Measurements from ENCODE around the gene SLC5A2.
A peak's percentile ranks its signal among the peaks of the same experiment; 100 is the strongest.

SLC5A2 gene

GRCh38 chr16:31470615-31471014 is 12.3 kb upstream of the SLC5A2 start:
- Mint-ChIP-seq H3K27me3 (ENCODE audit: low read depth) (peaks cover 26% of the 10 kb centered on the region), H3K4me1 (peaks cover 20% of the 10 kb centered on the region), H3K27ac (peak overlapping the region in 2 of 3 experiments; percentile 93 to 96), H3K4me3 (peak overlapping the region; percentile 59 to 91 (median 90)), H3K36me3 (ENCODE audit: low read depth) (peaks cover 29% of the 10 kb centered on the region), H3K9me3 (no peaks in the 10 kb centered on the region)
- TF ChIP-seq, protein P1, sequence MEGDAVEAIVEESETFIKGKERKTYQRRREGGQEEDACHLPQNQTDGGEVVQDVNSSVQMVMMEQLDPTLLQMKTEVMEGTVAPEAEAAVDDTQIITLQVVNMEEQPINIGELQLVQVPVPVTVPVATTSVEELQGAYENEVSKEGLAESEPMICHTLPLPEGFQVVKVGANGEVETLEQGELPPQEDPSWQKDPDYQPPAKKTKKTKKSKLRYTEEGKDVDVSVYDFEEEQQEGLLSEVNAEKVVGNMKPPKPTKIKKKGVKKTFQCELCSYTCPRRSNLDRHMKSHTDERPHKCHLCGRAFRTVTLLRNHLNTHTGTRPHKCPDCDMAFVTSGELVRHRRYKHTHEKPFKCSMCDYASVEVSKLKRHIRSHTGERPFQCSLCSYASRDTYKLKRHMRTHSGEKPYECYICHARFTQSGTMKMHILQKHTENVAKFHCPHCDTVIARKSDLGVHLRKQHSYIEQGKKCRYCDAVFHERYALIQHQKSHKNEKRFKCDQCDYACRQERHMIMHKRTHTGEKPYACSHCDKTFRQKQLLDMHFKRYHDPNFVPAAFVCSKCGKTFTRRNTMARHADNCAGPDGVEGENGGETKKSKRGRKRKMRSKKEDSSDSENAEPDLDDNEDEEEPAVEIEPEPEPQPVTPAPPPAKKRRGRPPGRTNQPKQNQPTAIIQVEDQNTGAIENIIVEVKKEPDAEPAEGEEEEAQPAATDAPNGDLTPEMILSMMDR (IDR thresholded peaks at IDR 0.05; ENCODE audit: unreplicated experiment in 3 of 3) = no peak

DNA sequence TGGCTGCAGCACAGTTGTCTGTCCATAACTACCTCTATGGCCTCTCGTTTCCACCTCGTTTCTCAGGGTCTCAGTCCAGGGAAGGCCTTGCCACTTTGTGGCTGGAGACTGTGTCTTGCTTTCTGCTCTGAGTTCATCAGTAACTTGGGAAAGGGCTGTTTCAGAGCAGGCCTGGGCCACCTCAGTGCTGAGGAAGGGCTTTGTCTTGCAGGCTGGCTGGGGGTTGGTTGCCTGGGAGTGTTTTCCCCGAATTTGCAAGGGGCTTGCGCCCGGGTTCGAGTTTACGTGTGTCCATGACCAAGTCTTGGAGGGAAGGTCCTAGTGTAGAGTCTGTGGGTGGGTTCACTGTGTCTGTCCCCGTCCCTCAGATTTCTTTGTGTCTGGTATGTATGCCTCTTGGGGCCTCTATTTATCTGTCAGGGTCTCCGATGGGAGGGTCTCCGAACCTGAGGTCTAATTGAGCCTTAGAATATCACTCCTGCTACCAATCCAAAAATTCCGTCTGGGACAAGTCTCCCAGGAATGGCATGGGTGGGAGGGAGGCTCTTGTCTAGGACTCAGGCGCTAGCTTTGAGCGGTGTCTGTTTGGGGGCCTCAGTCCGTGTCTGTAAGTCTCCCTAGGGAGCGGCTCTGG is 11.6 kb upstream of the SLC5A2 start:
- TF ChIP-seq, protein P1 (IDR thresholded peaks at IDR 0.05; ENCODE audit: unreplicated experiment in 3 of 3) = no peak
- peaks cover 22% of the 10 kb centered on the region for H3K4me1 Mint-ChIP-seq
- peaks cover 34% of the 10 kb centered on the region for H3K27me3 Mint-ChIP-seq (ENCODE audit: low read depth)
- H3K4me3 Mint-ChIP-seq = peak overlapping the region; percentile 90 to 92 (median 91)
- peaks cover 29% of the 10 kb centered on the region for H3K36me3 Mint-ChIP-seq (ENCODE audit: low read depth)
- H3K27ac Mint-ChIP-seq = peak overlapping the region; percentile 89 to 96 (median 93)
- H3K9me3 Mint-ChIP-seq = no peaks in the 10 kb centered on the region

DNA sequence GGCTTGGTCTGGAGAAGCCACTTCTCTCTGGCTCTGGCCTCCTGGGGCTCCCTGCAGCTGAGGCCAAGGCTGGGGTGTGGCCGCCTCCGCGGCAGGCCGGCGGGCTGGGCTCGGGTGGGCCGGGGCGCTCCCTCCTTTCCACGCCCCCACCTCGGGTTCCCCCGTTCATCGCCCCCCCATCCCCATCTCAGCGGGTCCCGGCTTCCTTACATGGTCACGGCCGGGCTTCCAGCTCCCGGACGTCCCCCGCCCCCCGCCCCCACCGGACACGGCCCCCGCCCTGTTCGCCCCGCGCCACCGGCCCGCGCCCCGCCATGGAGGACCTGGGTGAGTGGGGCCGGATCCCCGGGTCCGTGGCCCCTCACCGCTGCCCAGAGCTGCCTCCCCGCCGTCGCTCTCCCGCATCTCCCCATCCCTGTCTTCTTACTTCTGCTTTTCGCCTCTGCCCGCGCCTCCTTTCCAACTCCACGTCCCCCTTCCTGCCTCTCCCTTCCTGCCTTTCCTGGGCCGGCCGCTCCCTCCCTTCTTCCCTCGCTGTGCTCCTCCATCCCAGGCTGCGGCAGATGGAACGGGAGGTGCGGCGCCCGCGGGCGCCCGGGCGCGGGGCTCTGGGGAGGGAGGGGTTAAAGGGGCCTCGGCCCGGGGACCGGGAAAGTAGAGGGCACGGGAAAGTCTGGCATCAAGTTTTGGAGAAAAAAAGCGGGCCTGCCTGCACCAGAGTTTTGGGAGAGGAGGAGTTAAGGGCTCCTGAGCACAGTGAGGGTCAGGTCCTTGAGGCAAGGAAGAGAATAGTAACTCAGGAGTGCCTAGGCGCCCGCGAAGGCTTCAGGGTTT is 10.8 kb upstream of the SLC5A2 start, which contains the start of gene TGFB1I1:
TGFB1I1 (plus strand) TSS at position 278 of the 834 bp plus-strand sequence; CDS start at position 315, 37 bp downstream.
- H3K27me3 Mint-ChIP-seq (ENCODE audit: low read depth) = peaks cover 36% of the 10 kb centered on the region
- H3K9me3 Mint-ChIP-seq = no peaks in the 10 kb centered on the region
- peak within 1 kb of the TSS; percentile 91 to 92 (median 92) for H3K4me3 Mint-ChIP-seq
- H3K4me1 Mint-ChIP-seq = peaks cover 23% of the 10 kb centered on the region
- H3K36me3 Mint-ChIP-seq (ENCODE audit: low read depth) = peaks cover 24% of the 10 kb centered on the region
- TF ChIP-seq, protein P1 (IDR thresholded peaks at IDR 0.05; ENCODE audit: unreplicated experiment in 3 of 3) = no peak
- peak within 1 kb of the TSS; percentile 89 to 96 (median 95) for H3K27ac Mint-ChIP-seq

- peaks cover 24% of the 10 kb centered on the region for H3K4me1 Mint-ChIP-seq
- no peaks in the 10 kb centered on the region for H3K9me3 Mint-ChIP-seq
- H3K36me3 Mint-ChIP-seq (ENCODE audit: low read depth) = peaks cover 24% of the 10 kb centered on the region
- peak overlapping the region; percentile 88 to 96 (median 95) for H3K27ac Mint-ChIP-seq
- peaks cover 36% of the 10 kb centered on the region for H3K27me3 Mint-ChIP-seq (ENCODE audit: low read depth)
- TF ChIP-seq, protein P1 (IDR thresholded peaks at IDR 0.05; ENCODE audit: unreplicated experiment in 3 of 3) = peak; percentile 69 to 74 (median 71)
- H3K4me3 Mint-ChIP-seq = peak overlapping the region; percentile 91 to 92 (median 92)
Measured at GRCh38 chr16:31472709-31473203, 10.2 kb upstream of the SLC5A2 start.

GRCh38 chr16:31473264-31473984 is 9.5 kb upstream of the SLC5A2 start:
- Mint-ChIP-seq H3K4me3 (peak overlapping the region; percentile 91 to 92 (median 92)), H3K36me3 (ENCODE audit: low read depth) (peaks cover 24% of the 10 kb centered on the region), H3K4me1 (peaks cover 28% of the 10 kb centered on the region), H3K27ac (peak overlapping the region; percentile 88 to 96 (median 95)), H3K9me3 (no peaks in the 10 kb centered on the region), H3K27me3 (ENCODE audit: low read depth) (peaks cover 38% of the 10 kb centered on the region)
- TF ChIP-seq, protein P1 (IDR thresholded peaks at IDR 0.05; ENCODE audit: unreplicated experiment in 3 of 3) = no peak
